Skin epidermis (tissue), 12 donors: Measurements from ENCODE around the gene TMOD1.

Source experiments
- H3K27ac ChIP-seq, 21 experiments: fragments of 200-600 bp; sonication (generic) in 11 of 21; one replicate each; pipeline ENCODE4 v1.5.0; 2020; ENCODE audit warnings: mild to moderate bottlenecking in 3 of 21, inconsistent platforms in 2 of 21, moderate library complexity in 2 of 21
- H3K4me3 ChIP-seq, 7 experiments: fragments of 200-600 bp; sonication (generic) in 2 of 7; one replicate each; pipeline ENCODE4 v1.5.0; 2020; ENCODE audit warnings: inconsistent platforms in 2 of 7, mild to moderate bottlenecking in 2 of 7, moderate library complexity in 1 of 7

The TMOD1 gene

DNA sequence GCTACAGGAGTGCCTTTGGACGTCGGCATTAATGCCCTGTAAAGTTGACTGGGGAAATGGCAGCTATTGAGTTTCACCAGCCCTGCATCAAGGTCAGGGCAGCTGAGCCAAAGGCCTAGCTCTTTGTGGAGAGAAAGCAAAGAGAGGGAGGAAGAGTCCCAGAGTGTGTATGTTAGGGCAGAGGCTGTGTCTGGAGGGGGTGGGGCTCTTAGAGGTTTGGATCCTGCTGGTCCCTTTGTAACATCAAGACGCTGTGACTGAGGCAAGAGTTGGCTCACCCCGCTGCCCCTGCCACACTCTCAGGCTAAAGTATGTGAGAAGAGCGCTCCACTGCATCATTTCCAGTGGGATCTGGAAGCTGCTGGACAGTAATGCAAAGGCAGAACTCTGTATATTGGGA lies 34.3 kb downstream of the TMOD1 start:
- Histone ChIP-seq H3K27ac (no peak overlapping the region), H3K4me3 (no peak overlapping the region)

GRCh38 chr9:97536480-97536879 lies 35.0 kb downstream of the TMOD1 start:
- Histone ChIP-seq H3K4me3 (no peak overlapping the region), H3K27ac (no peak overlapping the region)

DNA sequence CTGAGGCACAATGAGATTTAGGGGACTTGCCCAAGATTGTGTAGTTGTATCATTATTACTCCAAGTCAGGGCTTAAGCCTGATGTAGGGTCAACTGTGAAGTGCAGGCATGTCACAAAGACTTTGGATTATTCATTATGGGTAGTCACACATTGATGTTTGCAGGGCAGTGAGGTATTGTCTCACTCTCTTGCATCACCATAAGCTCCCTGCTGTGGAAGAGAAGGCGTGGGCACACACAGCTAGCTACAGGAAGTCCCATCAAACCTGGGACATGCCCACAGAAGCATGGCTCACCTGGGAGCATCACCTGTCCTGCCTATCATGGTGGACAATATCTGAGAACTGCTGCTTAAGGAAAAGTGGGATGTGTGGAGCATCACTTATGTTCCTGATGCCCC lies 42.1 kb downstream of the TMOD1 start:
- Histone ChIP-seq H3K4me3 (no peak overlapping the region), H3K27ac (no peak overlapping the region)

GRCh38 chr9:97545486-97545885 lies 44.0 kb downstream of the TMOD1 start:
- no peak overlapping the region for H3K4me3 ChIP-seq
- no peak overlapping the region for H3K27ac ChIP-seq

GRCh38 chr9:97547098-97547829 lies 45.8 kb downstream of the TMOD1 start:
- H3K27ac ChIP-seq = no peak overlapping the region

GRCh38 chr9:97548379-97548778 lies 46.9 kb downstream of the TMOD1 start:
- no peak overlapping the region for H3K27ac ChIP-seq
- no peak overlapping the region for H3K4me3 ChIP-seq

More at GRCh38 chr9:97547098-97547829, 45.8 kb downstream of the TMOD1 start:
- no peak overlapping the region for H3K4me3 ChIP-seq

DNA sequence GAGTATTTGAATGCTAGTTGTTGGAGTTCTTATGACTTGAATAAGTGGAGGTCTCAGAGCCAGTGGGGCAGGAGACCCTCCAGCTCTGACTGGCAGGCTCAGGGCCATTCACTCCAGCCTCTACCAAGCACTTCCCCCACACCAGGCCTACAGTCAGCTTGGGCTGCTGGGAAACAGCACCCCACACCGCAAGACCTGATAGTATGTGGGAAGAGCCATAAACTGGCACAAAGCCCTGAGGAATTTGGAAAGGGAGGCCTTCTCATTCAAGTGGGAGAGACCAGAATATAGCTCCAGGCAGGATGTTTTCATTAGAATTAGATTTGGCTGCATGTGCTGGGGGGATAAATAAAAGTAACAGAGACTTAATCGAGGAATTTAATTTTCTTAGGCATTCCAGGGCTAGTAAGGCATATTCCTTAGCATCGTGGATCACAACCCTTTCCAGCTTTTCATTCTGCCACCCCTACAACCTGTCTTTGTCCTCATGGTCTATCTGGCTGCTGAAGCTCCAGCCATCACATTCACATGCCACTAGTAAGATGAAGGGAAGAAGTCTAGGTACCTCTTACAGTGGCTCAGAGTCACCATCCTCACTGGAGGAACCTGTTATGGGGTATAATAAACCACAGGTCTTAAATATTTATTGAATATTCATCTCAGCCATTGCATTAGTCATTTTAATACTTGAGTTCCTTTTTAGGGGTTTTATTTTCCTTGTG lies 47.5 kb downstream of the TMOD1 start:
- H3K4me3 ChIP-seq = no peak overlapping the region
- H3K27ac ChIP-seq = no peak overlapping the region

GRCh38 chr9:97550386-97550785 lies 48.9 kb downstream of the TMOD1 start:
- no peak overlapping the region for H3K27ac ChIP-seq
- no peak overlapping the region for H3K4me3 ChIP-seq

- H3K27ac ChIP-seq = no peak overlapping the region
- no peak overlapping the region for H3K4me3 ChIP-seq
These were observed 49.8 kb downstream of the TMOD1 start for GRCh38 chr9:97551308-97551707.

DNA sequence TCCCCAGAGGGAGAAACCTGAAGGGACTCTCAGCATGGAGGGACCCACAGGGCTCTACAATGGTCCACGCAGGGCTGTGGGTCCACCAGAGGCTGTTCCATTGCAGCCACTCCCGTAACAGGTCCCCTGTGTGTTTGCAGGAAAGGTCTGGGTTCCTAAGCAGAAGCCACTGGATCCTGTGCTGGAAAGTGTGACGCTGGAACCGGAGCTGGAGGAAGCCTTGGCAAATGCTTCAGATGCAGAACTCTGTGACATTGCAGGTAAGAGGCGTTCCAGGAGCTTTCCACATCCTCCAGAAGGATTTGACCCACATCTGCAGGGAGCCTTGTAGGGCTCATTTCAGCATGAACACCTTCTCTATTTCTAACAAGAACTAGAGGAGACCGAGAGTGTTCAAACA lies 51.7 kb downstream of the TMOD1 start:
- Histone ChIP-seq H3K4me3 (no peak overlapping the region), H3K27ac (no peak overlapping the region)

DNA sequence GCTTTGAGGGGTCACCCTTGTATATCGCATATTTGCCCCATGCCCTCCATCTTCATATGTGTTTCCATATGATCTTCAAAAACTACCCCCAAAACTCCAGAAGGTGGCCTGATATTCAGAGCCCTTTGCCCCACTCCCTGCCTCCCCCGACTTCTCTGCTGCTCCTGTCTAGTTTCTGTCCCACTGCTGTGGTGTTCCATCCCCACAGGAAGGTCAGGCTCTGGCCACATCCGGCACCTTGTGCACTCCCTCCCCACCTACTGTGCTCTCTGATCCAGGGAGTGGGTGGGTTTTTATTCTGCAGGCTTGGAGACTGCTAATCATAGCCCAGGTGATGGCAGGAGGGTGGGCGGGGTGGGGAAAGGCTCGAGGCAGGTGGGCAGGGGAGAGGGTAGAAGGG lies 52.4 kb downstream of the TMOD1 start:
- Histone ChIP-seq H3K27ac (no peak overlapping the region), H3K4me3 (no peak overlapping the region)

DNA sequence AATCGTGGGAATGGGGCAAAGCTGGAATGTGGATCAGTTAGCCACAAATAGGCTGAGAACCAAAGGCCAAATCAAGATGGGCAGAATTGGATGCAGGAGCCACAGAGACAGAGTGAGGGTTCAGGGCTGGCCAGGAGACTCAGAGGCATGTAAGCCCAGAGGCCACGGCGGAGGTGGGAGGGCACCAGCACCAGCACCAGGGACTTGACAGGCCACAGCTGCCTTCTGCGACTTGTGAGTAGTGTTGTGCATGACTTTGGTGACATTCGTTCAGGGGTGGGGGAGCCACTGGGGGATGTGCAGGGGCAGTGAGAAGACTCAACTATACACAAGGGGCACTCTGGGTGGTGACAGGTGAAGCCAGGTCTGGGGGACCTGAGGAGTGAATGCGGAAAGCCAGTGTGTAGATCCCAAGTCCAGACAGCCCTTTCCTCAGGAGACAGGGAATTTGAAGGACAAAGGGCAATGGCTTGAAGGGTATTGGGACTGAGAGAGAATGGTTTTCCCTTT lies 53.2 kb downstream of the TMOD1 start:
- no peak overlapping the region for H3K27ac ChIP-seq

GRCh38 chr9:97555164-97555563 lies 53.7 kb downstream of the TMOD1 start:
- Histone ChIP-seq H3K4me3 (no peak overlapping the region), H3K27ac (no peak overlapping the region)

More for the DNA sequence above, 53.2 kb downstream of the TMOD1 start:
- H3K4me3 ChIP-seq = no peak overlapping the region

DNA sequence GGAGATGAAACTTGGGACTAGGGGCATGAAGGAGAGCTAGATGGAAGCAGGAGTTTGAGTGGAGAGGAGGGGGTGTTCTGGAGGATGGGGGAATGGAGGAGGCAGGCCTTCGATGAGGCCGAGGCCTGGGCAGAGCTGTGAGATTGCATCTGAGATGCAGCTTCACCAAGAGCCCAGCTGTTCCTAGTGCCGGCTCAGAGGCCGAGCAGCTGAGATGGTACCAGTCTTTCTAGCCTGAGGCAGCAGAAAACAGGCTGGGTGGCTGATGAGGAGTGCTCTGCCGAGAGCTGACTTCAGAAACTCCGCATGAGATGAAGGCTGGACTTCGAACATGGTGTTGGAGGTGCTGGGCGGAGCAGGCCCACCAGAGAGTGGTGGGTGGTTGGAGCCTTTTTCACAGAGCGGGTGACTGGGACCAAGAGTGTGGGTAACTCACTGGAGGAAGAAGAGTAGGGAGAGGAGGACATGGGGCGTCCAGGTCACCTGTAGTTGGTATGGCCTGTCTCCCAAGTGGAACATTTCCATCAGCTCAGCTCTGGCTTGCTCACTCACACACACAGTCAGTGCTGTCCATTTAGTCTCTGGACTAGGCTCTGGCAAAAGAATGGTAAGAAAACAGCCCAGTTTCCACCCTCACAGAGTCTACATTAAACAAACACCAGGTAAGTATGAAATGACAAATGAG lies 54.7 kb downstream of the TMOD1 start:
- H3K27ac ChIP-seq = peak overlapping the region in 1 of 21 experiments; percentile 62
- no peak overlapping the region for H3K4me3 ChIP-seq

DNA sequence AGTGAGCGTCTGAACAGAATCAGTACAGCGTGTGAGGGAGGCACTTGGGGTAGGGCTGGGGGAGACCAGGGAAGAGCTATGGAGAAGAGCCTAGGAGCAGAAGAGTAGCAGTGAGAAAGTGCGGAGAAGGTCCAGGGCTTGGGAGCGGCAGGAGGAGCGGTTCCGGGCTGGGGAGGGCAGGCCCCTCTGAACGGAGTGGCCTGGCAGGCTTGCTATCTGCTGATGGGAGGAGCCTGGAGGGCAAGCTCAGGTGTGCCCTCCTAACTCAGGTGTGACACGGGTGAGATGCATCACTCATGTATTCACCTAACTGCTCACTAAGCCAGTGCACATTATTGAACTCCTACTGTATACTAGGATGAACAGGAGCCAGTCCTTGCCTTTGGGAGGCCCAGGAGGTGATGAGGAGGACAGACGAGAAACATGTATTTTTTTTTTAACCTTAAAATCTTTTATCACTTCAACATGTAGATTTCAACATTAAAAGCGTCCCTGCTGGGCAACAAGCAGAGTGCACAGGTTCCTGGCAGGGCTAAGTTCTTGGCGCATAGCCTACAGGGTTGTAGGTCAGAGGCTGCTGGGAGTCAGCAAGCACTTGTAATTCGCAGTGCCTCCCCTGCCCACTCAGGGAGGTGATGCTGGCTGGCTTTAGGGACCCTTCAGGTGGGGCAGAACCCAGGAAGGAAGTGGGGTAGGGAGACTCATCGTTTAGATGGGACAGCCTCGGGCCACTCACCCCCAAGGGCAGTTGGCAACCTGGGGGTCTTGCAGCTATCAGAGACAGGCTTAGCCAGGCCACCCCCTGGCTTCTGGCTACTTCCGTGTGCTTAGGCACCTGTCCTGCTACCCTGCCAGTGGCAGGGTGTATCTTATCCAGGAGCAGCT lies 55.5 kb downstream of the TMOD1 start:
- no peak overlapping the region for H3K4me3 ChIP-seq
- H3K27ac ChIP-seq = peak overlapping the region in 3 of 21 experiments; percentile 20 to 62 (median 38)

- H3K4me3 ChIP-seq = no peak overlapping the region
- H3K27ac ChIP-seq = peak overlapping the region in 3 of 21 experiments; percentile 20 to 62 (median 38)
These were observed 56.2 kb downstream of the TMOD1 start for GRCh38 chr9:97557606-97558095.

DNA sequence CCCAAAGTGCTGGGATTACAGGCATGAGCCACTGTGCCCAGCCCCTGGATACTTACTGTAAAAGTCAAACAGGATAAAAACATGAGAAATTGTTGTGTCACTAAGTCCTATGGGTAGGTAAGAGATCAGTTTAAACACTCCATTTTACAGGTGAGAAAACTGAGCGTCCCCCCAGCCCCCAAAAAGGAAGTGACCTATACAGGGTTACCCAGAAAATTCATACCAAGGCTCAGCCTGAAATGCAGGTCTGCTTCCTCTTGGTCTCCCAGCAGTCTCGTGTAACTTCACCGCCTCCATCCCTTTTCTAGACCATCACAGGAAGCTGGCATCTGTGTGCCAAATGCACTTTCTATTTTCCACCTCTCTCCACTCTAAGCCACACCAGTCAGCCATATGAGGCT lies 57.2 kb downstream of the TMOD1 start:
- Histone ChIP-seq H3K4me3 (no peak overlapping the region), H3K27ac (peak overlapping the region in 1 of 21 experiments; percentile 70)

DNA sequence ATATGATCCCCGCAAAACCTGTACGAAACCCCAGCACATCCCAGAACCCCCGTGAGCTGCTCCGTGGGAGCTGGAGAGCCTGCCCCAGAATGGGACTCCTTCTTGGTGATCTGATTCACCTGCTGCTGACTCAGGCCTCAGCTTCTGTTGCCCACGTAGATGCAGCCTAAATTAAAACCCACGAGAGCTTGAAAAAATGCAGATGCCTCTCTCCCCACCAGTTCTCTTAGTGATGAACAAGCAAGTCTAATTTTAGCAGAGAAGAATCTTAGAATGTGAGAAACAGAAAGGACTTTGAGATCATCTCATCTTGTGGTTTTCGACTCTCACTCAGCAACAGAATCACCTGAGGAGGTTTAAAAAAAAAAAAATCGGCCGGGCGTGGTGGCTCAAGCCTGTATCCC lies 57.6 kb downstream of the TMOD1 start:
- Histone ChIP-seq H3K4me3 (no peak overlapping the region), H3K27ac (no peak overlapping the region)

GRCh38 chr9:97560154-97560553 lies 58.7 kb downstream of the TMOD1 start:
- no peak overlapping the region for H3K27ac ChIP-seq
- no peak overlapping the region for H3K4me3 ChIP-seq
